WI38 (cell line): ENCODE measurements around the gene IRAG1.

Experiments
- H3K4me3 ChIP-seq: 2 replicates; pipeline ENCODE4 v1.5.1; 2011; ENCODE audit warnings: low read depth, mild to moderate bottlenecking, control low read depth, low read length
- TF ChIP-seq, protein P1 (sequence below): IDR thresholded peaks from 2 replicates; pipeline ENCODE4 v1.5.1; 2012; ENCODE audit warnings: low read depth, mild to moderate bottlenecking, control low read depth, low read length

IRAG1 gene

DNA sequence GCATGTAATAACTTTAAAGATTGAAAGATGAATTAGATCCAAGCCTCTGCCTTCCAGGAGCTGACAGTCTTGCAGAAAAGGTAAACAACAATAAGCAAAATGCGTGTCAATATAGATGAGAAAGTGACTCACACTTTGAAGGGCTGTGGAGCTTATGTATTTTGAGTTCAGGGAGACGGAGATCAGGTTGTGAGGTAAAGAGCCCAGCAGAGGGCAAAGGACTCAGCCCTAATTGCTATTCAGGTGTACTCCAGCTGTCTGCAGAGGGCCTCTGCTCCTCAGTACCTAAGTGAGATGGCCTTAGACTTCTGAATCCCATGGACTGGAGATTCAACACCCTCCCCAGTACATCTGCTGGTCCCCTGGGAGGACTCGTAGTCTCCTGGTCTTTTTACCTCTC, 34.6 kb upstream of the IRAG1 start:
- TF ChIP-seq, protein P1, sequence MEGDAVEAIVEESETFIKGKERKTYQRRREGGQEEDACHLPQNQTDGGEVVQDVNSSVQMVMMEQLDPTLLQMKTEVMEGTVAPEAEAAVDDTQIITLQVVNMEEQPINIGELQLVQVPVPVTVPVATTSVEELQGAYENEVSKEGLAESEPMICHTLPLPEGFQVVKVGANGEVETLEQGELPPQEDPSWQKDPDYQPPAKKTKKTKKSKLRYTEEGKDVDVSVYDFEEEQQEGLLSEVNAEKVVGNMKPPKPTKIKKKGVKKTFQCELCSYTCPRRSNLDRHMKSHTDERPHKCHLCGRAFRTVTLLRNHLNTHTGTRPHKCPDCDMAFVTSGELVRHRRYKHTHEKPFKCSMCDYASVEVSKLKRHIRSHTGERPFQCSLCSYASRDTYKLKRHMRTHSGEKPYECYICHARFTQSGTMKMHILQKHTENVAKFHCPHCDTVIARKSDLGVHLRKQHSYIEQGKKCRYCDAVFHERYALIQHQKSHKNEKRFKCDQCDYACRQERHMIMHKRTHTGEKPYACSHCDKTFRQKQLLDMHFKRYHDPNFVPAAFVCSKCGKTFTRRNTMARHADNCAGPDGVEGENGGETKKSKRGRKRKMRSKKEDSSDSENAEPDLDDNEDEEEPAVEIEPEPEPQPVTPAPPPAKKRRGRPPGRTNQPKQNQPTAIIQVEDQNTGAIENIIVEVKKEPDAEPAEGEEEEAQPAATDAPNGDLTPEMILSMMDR: no peak
- H3K4me3 ChIP-seq: no peak overlapping the region

DNA sequence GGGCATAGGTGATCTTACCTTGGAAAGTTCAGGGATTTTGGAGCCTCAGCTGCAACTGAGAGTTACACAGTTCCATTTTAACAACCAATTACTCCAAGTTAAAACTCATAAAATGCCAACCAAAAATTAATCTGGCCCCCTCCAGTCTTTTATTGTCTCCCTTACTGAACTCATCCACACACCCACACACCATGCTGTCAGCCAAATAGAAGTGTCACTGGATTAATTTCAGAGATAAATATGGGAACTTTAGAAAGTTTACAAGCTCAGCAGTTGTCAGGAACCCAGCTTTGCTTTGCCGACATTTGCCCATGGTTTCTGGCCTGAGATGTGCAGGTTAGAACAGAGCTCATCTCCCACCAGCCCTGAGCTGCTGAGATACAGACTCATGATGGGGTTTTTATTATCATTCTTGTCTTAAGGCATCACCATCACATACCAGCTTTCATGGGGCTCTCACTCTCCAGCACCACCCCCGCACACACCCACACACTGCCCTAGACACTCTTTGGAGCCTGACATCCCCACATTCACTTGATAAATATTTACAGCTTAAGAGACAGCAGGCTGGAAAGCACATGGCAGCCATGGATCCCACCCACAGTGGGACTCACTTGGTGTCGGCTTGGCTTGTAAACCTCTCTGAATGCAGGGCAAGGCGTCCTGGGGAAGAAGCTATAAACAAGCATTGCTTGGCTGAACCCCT, 33.7 kb upstream of the IRAG1 start:
- H3K4me3 ChIP-seq: no peak overlapping the region
- TF ChIP-seq, protein P1: no peak

DNA sequence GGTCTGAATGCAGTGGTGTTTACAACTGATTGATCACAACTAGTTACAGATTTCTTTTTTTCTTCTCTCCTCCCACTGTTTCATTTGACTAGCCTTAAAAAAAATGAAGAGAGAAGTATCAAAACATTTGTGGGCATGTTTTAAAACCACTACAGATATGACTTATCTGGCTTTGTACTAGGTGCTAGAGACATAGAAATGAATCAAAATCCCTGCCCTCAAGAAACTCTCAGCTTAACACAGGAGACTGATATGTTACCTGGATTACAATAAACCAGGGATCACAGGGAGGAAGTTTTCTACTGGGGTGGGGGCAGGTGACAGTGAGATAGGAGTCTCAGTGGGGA, 32.3 kb upstream of the IRAG1 start:
- H3K4me3 ChIP-seq: no peak overlapping the region
- TF ChIP-seq, protein P1: no peak

DNA sequence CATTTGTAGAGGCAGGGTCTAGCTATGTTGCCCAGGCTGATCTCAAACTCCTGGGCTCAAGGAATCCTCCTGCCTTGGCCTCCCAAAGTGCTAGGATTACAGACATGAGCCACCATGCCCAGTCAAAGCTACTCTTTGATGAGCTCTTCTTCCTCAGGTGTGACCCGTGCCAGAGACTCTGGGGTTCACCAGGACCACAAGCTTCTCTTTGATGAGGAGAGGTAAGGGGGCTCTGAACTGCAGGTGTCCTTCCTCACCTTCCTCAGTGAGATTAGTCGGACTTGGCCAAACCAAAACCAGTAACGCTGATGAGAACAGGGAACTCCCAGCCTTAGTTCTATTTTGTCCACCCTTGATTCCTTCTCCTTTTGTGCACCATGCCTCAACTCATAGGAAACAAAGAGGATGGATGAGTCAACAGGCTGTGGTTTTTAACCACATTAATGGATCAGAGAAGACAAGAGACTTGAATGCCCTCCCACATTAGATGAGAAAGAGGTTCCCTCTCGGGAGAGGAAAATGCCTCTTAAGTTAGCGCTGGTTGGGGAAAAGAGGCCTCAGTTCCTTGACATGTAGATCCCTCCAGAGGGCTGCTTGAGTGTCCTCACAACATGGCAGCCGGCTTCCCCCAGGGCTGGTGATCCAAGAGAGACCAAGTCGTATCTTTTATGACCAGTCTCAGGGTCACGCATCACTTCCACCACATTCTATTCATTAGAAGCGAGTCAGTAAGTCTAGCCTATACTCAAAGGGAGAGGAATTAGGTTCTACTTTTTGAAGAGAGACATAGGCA, 31.8 kb upstream of the IRAG1 start:
- TF ChIP-seq, protein P1: no peak

DNA sequence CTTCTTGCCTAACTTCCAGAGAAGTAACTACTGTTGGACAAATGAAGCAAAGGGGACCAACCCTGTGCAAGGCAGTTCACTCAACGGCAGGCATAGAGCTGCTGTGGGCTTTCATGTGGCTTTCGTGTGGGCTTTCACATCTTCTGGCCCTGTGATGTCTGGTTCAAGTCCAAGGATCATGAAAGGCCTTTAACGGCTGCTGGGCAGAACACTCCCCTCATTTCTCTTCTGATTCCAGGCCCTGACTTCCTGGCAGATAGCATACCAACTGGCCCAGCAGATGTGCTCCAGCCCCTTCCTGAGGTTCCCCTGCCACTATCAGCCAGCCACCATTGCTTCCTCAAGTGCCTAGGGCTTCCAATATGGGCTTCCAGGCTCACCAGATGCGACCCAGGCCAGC, 28.8 kb upstream of the IRAG1 start:
- no peak overlapping the region for H3K4me3 ChIP-seq
- TF ChIP-seq, protein P1: no peak

More for the DNA sequence above, 31.8 kb upstream of the IRAG1 start:
- H3K4me3 ChIP-seq: no peak overlapping the region

DNA sequence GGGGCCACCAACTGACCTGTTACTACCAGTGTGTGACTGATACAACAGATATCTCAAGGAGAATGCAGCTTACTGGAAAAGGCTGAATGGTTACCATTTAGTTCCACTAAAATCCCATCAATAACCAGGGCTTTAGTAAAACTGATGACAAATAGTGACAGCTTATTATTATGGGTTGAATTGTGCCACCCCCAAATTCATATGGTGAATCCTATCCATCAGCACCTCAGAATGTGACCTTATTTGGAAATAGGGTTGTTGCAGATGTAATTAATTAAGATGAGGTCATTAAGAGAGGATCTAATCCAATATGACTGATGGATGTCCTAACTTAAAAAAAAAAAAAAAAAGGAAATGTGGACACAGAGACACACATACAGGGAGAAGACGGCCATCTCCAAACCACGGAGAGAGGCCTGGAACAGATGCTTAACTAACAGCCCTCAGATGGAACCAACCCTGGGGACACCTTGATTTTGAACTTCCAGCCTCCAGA, 27.4 kb upstream of the IRAG1 start:
- H3K4me3 ChIP-seq: no peak overlapping the region
- TF ChIP-seq, protein P1: no peak

DNA sequence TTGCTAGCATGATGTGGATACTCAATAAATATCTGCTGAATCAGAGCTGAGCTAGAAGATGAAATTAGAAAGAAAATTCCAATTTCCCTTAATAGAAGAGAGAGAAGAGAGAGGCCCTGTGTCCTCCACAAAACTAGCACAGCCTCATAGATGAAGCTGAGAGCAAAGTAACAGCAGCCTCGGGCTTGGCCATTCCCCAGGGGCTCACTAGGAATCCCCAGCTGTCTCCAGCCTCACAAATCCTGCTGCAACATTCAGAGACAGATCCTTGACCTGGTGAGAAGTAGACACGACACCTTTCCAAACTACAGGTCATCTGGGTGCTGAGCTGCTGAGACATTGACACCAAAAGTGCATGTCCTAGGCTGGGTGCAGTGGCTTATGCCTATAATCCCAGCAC, 26.1 kb upstream of the IRAG1 start:
- TF ChIP-seq, protein P1: no peak
- H3K4me3 ChIP-seq: no peak overlapping the region
